SK-N-SH (cell line): ENCODE measurements around the gene C6orf120.

Experiments
- CTCF ChIP-seq: fragments of 200-600 bp; sonication (generic); IDR thresholded peaks from 2 replicates; pipeline ENCODE4 v1.6.1; 2017; ENCODE audit warnings: antibody characterized with exemption, mild to moderate bottlenecking, moderate library complexity
- ELF1 ChIP-seq: IDR thresholded peaks from 2 replicates; pipeline ENCODE4 v1.4.0; 2012
- EP300 ChIP-seq, 2 experiments: IDR thresholded peaks; 2 replicates each; pipeline versions ENCODE4 v1.4.0 to v1.6.1; 2012; ENCODE audit warnings: borderline replicate concordance in 1 of 2, low read depth in 1 of 2, low read length in 1 of 2
- EZH2phosphoT487 ChIP-seq: fragments of 200-600 bp; sonication (generic); IDR thresholded peaks from 2 replicates; pipeline ENCODE4 v1.6.1; 2017; ENCODE audit warnings: low read depth, mixed run types, mild to moderate bottlenecking, antibody characterized with exemption, moderate library complexity, borderline replicate concordance
- JUND ChIP-seq: IDR thresholded peaks from 2 replicates; pipeline ENCODE4 v1.4.0; 2012
- NRF1 ChIP-seq: IDR thresholded peaks from 2 replicates; pipeline ENCODE4 v1.6.1; 2012; ENCODE audit warnings: low read depth, mild to moderate bottlenecking, low read length
- POLR2AphosphoS5 ChIP-seq: IDR thresholded peaks from 2 replicates; pipeline ENCODE4 v1.6.1; 2012; ENCODE audit warnings: low read depth, low read length
- RAD21 ChIP-seq: IDR thresholded peaks from 2 replicates; pipeline ENCODE4 v1.6.1; 2012; ENCODE audit warnings: mild to moderate bottlenecking, low read length
- RCOR1 ChIP-seq: fragments of 150-350 bp; IDR thresholded peaks from 2 replicates; pipeline ENCODE4 v1.6.1; 2017; ENCODE audit warnings: antibody characterized with exemption, low read length
- SMC3 ChIP-seq: IDR thresholded peaks from 2 replicates; pipeline ENCODE4 v1.6.1; 2012; ENCODE audit warnings: low read depth, low read length, improper control_type of control experiment
- USF2 ChIP-seq: fragments of 150-350 bp; IDR thresholded peaks from 2 replicates; pipeline ENCODE4 v1.6.1; 2017; ENCODE audit warnings: antibody characterized with exemption, low read length, low read depth, borderline replicate concordance
- YY1 ChIP-seq: IDR thresholded peaks from 2 replicates; pipeline ENCODE4 v1.4.0; 2012; ENCODE audit warnings: low read depth, mild to moderate bottlenecking

GRCh38 chr6:169746556-169746955 lies 44.6 kb downstream of the C6orf120 start:
- TF ChIP-seq SMC3 (no peak), YY1 (no peak), NRF1 (no peak), CTCF (no peak), POLR2AphosphoS5 (no peak), ELF1 (no peak), EZH2phosphoT487 (no peak), USF2 (no peak), JUND (no peak), RCOR1 (no peak), RAD21 (no peak), EP300 (IDR thresholded peaks at IDR 0.05; ENCODE audit: borderline replicate concordance in 1 of 2, low read depth in 1 of 2, low read length in 1 of 2) (no peak)
